ENCODE results near the gene FADS2.

DNA sequence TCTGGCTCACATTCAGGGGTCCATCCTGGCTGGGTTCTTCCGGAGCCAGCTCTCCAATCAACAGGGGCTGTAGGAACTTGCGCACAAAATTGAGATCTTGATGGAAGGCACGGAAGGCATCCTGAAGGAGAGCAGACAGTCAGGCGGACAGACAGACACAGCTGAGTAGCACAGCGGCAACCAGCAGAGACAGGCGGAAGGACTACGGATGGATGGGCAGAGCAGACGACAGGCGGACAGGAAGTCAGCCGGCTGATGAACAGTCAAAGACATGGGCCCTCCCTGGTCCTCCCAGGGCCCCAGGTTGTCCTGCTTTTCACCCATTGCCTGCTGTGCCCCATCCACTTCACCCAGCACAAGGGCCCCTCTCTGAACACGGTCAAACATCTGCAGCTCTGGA, 51.9 kb downstream of the FADS2 start:
- TF ChIP-seq, protein P1, sequence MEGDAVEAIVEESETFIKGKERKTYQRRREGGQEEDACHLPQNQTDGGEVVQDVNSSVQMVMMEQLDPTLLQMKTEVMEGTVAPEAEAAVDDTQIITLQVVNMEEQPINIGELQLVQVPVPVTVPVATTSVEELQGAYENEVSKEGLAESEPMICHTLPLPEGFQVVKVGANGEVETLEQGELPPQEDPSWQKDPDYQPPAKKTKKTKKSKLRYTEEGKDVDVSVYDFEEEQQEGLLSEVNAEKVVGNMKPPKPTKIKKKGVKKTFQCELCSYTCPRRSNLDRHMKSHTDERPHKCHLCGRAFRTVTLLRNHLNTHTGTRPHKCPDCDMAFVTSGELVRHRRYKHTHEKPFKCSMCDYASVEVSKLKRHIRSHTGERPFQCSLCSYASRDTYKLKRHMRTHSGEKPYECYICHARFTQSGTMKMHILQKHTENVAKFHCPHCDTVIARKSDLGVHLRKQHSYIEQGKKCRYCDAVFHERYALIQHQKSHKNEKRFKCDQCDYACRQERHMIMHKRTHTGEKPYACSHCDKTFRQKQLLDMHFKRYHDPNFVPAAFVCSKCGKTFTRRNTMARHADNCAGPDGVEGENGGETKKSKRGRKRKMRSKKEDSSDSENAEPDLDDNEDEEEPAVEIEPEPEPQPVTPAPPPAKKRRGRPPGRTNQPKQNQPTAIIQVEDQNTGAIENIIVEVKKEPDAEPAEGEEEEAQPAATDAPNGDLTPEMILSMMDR (conservative IDR thresholded peaks at IDR 0.05; ENCODE audit: low read depth in 2 of 2), result no peak
- no peak for TF ChIP-seq EZH2 (IDR thresholded peaks at IDR 0.05; ENCODE audit: low read depth, unreplicated experiment)
- TF ChIP-seq CREB1 (CRISPR knock-in tag; IDR thresholded peaks at IDR 0.05; ENCODE audit: low read depth), result no peak
- no peak for TF ChIP-seq EZH2phosphoT487 (IDR thresholded peaks at IDR 0.05; ENCODE audit: unreplicated experiment)
- no peak for TF ChIP-seq POLR2AphosphoS5 (IDR thresholded peaks at IDR 0.05; ENCODE audit: low read depth)
- TF ChIP-seq, protein P2, sequence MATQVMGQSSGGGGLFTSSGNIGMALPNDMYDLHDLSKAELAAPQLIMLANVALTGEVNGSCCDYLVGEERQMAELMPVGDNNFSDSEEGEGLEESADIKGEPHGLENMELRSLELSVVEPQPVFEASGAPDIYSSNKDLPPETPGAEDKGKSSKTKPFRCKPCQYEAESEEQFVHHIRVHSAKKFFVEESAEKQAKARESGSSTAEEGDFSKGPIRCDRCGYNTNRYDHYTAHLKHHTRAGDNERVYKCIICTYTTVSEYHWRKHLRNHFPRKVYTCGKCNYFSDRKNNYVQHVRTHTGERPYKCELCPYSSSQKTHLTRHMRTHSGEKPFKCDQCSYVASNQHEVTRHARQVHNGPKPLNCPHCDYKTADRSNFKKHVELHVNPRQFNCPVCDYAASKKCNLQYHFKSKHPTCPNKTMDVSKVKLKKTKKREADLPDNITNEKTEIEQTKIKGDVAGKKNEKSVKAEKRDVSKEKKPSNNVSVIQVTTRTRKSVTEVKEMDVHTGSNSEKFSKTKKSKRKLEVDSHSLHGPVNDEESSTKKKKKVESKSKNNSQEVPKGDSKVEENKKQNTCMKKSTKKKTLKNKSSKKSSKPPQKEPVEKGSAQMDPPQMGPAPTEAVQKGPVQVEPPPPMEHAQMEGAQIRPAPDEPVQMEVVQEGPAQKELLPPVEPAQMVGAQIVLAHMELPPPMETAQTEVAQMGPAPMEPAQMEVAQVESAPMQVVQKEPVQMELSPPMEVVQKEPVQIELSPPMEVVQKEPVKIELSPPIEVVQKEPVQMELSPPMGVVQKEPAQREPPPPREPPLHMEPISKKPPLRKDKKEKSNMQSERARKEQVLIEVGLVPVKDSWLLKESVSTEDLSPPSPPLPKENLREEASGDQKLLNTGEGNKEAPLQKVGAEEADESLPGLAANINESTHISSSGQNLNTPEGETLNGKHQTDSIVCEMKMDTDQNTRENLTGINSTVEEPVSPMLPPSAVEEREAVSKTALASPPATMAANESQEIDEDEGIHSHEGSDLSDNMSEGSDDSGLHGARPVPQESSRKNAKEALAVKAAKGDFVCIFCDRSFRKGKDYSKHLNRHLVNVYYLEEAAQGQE (IDR thresholded peaks at IDR 0.05; ENCODE audit: unreplicated experiment), result no peak
- no peak for TF ChIP-seq STAT1 (IDR thresholded peaks at IDR 0.05; ENCODE audit: unreplicated experiment)
- TF ChIP-seq JUNB (IDR thresholded peaks at IDR 0.05; ENCODE audit: unreplicated experiment), result no peak
- TF ChIP-seq ZNF331 (CRISPR knock-in tag; IDR thresholded peaks at IDR 0.05; ENCODE audit: low read depth), result no peak
- TF ChIP-seq NANOG (IDR thresholded peaks at IDR 0.05; ENCODE audit: borderline replicate concordance), result no peak
- TF ChIP-seq, protein P3, sequence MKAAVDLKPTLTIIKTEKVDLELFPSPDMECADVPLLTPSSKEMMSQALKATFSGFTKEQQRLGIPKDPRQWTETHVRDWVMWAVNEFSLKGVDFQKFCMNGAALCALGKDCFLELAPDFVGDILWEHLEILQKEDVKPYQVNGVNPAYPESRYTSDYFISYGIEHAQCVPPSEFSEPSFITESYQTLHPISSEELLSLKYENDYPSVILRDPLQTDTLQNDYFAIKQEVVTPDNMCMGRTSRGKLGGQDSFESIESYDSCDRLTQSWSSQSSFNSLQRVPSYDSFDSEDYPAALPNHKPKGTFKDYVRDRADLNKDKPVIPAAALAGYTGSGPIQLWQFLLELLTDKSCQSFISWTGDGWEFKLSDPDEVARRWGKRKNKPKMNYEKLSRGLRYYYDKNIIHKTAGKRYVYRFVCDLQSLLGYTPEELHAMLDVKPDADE (IDR thresholded peaks at IDR 0.05), result no peak
